Erythroblast (primary cell): ENCODE measurements around the gene ACTG1.

Experiments
- DNase-seq, 2 experiments: peaks; one replicate each; lab custom pipeline; 2025; lab: John Stamatoyannopoulos, UW
- GATA1 ChIP-seq: IDR thresholded peaks from 2 replicates; pipeline ENCODE4 v1.6.1; 2011; ENCODE audit warnings: low read depth, mild to moderate bottlenecking, control low read depth, low read length, moderate library complexity
- POLR2A ChIP-seq: IDR thresholded peaks from 2 replicates; pipeline ENCODE4 v1.6.1; 2011; ENCODE audit warnings: mild to moderate bottlenecking, low read length

Gene ACTG1

GRCh38 chr17:81513753-81514488 is 1.3 kb upstream of the ACTG1 start:
- peak; percentile 36 to 58 for DNase-seq
- no peak for TF ChIP-seq GATA1
- no peak for TF ChIP-seq POLR2A

DNA sequence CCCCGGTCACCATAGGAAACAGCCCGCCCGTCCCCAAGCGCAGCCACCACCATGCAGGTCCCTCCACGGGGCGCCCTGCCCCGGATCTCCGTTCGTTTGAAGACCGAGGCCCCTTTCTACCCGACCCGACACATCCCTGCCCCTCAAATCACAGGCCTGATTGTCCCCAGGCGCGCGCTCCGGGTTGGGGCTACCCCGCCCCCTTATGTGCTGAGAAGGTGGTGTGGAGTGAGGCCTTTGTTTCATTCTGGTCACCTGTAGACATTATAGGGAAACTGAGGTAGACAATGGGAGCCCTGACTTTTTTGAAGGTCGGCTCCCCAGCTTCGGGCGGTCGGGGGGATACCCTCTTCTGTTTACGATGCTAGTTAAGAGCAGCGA is 763 bp upstream of the ACTG1 start:
- TF ChIP-seq GATA1 (no peak), POLR2A (no peak)
- DNase-seq, result peak; percentile 52 to 63

DNA sequence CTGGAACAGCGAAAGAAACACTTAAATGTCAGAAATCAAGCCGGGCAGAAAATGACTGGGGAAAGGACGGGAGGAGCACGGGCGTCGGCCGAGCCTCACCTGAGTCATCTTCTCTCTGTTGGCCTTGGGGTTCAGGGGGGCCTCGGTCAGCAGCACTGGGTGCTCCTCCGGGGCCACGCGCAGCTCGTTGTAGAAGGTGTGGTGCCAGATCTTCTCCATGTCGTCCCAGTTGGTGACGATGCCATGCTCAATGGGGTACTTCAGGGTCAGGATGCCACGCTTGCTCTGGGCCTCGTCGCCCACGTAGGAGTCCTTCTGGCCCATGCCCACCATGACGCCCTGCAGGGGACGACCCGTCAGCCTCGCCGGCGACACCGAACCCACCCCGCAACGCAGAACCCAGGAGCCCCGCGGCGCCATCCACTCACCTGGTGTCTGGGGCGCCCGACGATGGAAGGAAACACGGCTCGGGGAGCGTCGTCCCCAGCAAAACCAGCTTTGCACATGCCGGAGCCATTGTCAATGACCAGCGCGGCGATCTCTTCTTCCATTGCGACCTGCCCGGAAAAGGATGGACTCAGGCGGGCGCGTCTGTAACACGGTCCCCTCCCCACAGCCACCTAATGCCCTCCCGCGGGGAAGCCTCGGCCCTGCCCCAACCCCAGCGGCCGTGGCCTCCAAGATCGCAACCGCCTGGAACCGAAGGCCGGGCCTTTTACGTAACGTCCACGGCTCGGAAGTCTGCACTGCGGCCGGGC is 616 bp downstream of the ACTG1 start:
- peak; percentile 69 to 80 for DNase-seq

DNA sequence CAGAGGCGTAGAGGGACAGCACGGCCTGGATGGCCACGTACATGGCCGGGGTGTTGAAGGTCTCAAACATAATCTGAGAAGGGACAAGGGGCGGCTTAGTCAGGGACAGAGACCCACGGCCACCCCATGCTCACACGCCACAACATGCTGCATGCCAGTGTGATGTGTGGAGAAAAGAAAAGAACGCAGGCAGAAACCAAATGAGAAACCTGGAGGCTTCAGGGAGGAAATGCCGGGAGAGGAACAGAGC is 1.1 kb downstream of the ACTG1 start:
- no peak for TF ChIP-seq GATA1
- no peak for TF ChIP-seq POLR2A
- DNase-seq, result no peak

More for the DNA sequence above, 616 bp downstream of the ACTG1 start:
- TF ChIP-seq GATA1 (no peak), POLR2A (no peak)

DNA sequence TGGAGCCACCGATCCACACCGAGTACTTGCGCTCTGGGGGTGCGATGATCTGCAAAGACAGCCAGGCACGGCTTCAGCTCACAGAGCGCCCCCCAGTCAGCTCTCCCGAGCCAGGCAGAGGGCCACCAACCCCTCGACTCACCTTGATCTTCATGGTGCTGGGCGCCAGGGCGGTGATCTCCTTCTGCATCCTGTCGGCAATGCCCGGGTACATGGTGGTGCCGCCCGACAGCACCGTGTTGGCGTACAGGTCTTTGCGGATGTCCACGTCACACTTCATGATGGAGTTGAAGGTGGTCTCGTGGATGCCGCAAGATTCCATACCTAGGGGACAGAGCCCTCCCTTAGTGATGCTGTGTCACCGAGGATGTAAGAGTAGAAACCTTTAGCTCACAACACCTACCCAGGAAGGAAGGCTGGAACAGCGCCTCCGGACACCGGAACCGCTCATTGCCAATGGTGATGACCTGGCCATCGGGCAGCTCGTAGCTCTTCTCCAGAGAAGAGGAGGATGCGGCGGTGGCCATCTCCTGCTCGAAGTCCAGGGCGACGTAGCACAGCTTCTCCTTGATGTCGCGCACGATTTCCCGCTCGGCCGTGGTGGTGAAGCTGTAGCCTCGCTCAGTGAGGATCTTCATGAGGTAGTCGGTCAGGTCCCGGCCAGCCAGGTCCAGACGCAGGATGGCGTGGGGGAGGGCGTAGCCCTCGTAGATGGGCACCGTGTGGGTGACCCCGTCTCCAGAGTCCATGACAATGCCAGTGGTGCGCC is 1.6 kb downstream of the ACTG1 start:
- DNase-seq, result peak in 1 of 2 experiments; percentile 48
- TF ChIP-seq POLR2A (no peak), GATA1 (no peak)

DNA sequence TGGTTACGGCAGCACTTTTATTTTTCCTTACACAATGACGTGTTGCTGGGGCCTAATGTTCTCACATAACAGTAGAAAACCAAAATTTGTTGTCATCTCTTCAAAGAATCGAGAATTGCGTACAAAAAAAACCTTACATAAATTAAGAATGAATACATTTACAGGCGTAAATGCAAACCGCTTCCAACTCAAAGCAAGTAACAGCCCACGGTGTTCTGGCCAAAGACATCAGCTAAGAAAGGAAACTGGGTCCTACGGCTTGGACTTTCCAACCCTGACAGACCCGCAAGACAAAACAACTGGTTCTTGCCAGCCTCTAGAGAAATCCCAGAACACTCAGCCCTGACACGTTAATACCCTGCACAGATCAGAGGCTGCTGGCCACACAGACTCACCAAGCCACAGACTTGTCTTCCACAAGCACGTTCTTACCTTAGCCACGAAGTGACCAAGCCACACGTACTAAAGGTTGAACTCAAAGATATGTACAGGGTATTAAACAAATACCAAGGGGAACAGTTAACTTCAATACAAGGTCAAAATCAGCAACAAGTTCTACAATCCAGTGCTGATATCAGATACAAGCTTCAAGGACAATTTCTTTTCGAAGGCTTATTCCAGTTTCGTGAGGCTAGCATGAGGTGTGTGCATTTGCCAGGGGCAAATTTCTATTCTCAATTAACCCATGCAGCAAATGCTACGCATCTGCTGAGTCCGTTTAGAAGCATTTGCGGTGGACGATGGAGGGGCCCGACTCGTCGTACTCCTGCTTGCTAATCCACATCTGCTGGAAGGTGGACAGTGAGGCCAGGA is 2.4 kb downstream of the ACTG1 start:
- peak in 1 of 2 experiments; percentile 32 for DNase-seq
- TF ChIP-seq POLR2A, result no peak
- TF ChIP-seq GATA1, result no peak

- TF ChIP-seq GATA1 (no peak), POLR2A (peak; percentile 52)
- DNase-seq, result peak in 1 of 2 experiments; percentile 32
Measured at GRCh38 chr17:81509207-81509971, 3.2 kb downstream of the ACTG1 start.

DNA sequence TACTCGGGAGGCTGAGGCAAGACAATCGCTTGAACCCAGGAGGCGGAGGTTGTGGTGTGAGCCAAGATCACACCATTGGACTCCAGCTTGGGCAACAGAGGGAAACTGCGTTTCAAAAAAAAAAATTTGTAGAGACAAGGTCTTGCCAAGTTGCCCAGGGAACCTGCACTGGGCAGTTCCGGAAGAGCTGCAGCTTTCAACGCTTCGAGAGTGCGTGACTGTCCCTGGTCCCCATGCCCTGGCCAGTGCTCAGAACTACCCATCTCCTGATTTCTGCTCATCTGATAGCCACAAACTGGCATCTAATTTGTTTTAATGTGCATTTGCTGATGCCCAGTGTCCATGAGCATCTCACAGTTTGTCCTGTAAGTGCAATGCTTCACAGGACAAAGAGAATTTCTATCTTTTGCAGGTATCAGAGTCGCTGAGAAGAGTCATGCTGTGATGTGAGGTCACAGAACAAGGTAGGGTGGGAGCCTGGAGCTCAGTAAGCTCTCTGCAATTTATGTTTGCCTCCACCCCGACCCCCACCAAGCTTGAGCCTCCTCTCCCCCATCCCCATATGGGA is 3.9 kb downstream of the ACTG1 start:
- DNase-seq, result no peak
- no peak for TF ChIP-seq GATA1
- no peak for TF ChIP-seq POLR2A

DNA sequence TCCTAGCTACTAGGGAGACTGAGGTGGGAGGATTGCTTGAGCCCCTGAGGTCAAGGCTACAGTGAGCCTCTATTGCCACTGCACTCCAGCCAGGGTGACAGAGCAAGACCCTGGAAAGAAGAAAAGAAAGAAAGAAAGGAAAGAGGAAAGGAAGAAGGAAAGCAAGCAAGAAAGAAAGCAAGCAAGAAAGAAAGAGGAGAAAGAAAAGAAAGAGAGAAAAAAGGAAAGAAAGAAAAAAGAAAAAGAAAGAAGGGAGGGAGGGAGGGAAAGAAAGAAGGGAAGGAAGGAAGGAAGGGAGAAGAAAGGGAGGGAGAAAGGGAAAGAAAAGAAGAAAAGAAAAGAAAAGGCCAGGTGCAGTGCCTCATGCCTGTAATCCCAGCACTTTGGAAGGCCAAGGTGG is 9.0 kb downstream of the ACTG1 start:
- DNase-seq, result no peak
- TF ChIP-seq POLR2A, result no peak
- TF ChIP-seq GATA1, result no peak

DNA sequence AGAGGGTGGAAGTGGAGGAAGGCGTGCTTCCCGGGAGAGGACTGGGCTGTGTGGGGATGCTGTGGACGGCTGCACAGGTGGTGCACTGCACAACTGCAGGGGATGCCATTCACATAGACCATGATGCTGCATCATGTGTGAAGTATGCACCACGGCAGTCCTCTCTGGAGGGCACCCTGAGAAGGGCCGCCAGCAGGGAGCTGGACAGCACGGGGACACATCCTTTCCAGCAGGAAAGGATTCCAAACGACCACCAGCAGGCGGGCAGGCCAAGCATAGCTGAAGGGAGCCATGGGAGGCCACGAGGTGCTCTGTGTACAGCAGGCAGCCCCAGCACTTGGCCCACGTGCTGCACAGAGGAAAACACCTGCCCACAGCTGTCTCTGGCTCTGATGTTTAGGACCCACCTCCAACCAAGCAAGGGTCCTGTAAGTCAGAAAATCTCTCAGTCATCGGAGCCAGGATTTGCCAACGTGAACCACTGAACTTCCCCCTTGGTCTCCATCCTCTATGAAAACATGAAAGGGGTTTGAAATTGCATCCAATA is 10.1 kb downstream of the ACTG1 start:
- TF ChIP-seq GATA1 (no peak), POLR2A (no peak)
- DNase-seq, result no peak

GRCh38 chr17:81500047-81500446 is 12.6 kb downstream of the ACTG1 start:
- TF ChIP-seq POLR2A (no peak), GATA1 (no peak)
- no peak for DNase-seq

GRCh38 chr17:81499601-81499970 is 13.0 kb downstream of the ACTG1 start:
- TF ChIP-seq POLR2A, result no peak
- TF ChIP-seq GATA1, result no peak
- DNase-seq, result no peak
